GM19240 (cell line): ENCODE data around the gene WDR38.

ENCODE experiments used
- DNase-seq: peaks from one replicate; pipeline ENCODE4 v3.0.0; 2011; ENCODE audit warnings: low spot score; ENCODE audit not compliant: insufficient read length

Gene WDR38, protein sequence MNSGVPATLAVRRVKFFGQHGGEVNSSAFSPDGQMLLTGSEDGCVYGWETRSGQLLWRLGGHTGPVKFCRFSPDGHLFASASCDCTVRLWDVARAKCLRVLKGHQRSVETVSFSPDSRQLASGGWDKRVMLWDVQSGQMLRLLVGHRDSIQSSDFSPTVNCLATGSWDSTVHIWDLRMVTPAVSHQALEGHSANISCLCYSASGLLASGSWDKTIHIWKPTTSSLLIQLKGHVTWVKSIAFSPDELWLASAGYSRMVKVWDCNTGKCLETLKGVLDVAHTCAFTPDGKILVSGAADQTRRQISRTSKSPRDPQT

DNA sequence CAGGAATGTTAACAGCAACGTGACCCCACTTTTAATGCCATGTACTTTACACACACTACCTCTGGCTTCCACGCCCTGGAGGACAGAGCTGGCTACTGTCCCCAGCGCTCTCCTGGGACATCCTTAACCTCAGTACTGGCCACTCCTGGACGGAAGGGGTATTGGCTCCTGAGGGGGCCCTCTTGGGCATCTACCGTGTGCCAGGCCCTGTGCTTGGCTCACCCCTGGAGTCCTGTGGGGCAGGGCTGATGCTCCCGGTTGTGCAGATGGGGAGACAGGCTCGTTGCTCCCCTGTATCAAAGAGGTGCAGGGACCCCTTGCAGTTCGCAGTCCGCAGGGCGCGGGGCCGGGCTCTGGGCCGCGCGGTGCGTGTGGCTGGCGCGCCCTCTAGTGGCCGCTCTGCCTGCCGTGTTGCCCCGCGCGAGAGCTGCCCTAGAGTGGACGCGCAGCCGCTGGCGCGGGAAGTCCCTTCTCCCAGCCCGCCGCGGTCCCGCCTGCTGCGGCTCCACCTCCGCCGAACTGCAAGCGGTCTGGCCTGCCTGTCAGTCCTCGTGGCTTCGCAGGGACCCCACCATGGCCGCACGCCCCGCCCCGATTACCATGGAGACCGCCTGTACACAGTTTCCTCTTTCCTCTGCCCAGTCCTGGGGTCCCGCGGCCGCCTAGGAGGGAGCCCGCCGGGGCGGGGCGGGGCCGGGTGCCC is at the start of gene WDR38:
Gene WDR38, plus strand, starts transcription at position 632 of the 703 bp plus-strand sequence. CDS start 72 bp downstream, outside the sequence.
- DNase-seq = peak; percentile 64

DNA sequence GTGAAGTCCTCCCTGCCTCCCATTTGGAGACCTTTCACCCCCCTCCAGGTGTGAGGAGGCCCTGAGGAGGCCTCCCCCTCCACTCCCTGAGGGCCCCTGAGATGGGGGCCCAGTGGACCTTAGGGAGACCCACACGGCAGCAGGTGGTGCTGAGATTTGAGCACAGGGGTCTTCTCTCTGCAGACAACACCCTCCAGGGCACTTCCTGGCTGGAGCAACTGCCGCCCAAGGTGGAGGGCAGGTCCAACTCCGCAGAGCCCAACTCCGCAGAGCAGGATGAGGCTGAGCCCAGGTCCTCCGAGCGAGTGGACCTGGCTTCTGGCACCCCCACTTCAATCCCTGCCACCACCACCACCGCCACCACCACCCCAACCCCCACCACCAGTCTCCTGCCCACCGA is 49.3 kb upstream of the WDR38 start:
- no peak for DNase-seq

DNA sequence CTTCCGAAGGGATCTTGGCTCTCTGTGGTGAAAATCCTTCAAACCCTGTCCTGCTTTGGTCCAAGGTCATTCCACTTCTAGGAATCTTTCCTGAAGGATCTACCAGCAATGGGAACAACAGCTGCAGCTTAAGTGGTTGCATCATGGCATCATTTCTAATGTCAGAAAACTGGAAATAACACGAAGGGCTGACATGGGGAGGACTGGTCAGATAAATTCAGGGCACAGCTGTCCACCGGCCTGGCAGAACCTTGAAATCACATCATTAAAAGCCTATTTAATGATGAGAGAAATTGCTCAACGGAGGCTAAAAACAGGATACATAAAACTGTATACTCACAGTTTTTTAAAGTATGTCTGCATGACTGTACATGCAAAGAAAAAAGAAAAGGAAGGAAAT is 48.1 kb upstream of the WDR38 start:
- no peak for DNase-seq

DNA sequence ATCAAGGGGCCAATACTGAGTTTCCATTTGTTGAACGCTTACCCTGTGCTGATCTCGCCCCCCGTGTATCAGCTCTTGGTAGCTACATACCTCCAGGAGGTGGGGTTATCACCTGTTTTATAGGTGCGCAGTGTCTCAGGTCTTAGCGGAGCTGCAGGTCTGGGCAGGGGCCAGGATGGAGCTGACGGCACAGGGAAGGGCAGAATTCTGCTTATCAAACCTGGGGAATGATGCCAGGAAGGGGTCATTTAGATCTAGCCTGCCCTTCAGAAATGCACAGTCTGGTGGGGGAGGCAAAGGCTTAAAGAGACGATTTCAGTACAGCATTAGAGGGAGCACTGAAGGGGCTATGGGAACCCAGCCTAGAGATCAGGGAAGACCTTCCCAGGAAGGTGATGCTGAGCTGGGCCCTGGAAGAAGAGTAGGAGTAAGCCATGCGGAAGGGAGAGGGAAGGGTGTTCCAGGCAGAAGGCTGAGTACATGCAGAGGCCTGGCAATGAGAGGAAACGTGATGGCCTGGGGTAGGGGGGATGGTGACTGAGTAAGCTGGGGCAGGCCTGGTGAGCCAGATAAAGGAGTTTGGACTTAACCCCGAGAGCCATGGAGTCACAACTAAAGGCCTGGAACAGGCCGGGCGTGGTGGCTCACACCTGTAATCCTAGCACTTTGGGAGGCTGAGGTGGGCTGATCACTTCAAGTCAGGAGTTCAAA is 44.9 kb upstream of the WDR38 start:
- no peak for DNase-seq

DNA sequence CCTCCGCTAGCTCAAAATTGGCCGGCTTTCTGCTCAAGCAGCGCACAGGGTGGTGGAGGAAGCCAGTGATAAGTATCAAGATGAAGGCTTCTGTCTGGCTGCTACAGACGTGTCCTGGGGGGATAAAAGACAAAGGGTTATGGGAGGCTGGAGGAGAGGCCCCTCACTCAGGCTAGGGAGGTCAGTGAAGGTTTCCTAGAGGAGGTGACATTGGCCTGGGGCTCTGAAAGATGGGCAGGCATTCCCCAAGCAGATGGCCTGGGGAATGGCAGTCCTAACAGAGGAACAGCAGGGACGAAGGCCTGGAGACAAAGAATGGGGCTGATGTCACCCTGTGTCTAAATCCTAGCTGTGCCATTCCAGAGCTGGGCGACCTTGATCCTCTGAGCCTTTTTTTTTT is 44.0 kb upstream of the WDR38 start:
- DNase-seq = no peak

DNA sequence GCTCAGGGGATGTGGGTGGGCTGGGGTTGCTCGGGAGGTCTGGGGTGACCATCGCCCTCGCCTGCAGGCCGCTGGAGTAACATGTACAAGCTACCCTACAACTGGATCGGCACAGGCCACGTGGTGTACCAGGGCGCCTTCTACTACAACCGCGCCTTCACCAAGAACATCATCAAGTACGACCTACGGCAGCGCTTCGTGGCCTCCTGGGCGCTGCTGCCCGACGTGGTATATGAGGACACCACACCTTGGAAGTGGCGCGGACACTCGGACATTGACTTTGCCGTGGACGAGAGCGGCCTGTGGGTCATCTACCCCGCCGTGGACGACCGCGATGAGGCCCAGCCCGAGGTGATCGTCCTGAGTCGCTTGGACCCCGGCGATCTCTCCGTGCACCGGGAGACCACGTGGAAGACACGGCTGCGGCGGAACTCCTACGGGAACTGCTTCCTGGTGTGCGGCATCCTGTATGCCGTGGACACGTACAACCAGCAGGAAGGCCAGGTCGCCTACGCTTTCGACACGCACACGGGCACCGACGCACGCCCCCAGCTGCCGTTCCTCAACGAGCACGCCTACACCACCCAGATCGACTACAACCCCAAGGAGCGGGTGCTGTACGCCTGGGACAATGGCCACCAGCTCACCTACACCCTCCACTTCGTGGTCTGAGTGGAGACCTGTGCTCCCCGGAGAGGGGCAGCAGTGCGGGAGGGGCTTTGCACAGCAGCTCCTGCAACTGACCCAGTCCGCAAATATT is 43.3 kb upstream of the WDR38 start:
- DNase-seq = no peak

DNA sequence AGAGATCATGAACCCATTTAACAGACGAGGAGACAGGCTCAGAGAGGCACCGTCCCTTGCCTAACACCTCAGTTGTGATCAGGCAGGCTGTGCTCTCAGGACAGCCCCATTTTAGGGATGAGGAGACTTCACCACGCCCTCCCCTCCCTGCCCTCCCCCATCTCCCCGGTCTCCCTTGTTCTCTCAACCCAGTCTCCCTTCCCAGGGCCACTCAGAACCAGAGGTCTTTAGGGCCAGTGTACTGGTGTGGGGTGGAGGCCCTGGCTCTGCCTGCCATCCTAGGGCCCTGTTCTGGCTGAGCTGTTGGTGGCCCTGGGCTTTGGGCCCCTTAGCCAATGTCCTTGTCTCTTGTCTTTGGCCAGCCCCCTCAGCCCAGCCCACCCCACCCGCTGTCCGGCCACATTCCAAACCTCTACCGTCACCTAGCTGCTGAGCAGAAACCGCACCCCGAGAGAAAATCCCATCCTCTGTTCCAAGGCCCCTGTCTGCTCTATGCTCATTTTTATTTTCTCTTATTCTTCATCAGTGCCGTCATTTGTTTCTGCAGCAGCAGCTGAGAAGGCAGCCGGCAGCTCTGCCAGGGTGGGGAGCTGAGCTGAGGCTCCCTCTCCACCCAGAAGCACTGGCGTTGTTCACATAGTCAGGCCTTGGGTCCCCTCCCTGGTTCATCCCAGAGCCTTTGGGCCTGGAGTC is 42.5 kb upstream of the WDR38 start:
- no peak for DNase-seq

DNA sequence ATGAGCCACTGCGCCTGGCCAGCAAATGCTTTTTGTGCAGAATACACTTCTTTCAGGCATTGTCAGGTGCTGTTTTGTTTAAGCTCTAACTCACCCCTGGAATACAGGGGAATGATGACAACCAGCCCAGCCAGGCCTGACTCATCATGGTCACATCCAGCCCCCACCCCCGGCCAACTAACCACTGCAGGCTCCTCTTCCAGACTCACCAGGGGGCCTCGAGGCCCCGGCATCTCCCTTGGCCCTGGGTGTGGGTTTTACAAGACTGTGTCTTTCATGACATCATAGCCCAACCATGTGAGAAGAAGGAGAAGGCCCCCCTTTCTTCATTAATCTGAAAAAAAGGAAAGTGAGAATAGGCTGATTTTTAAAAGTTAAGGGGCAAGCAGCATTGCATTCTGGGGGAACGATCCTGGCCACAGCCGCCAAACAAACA is 40.8 kb upstream of the WDR38 start:
- no peak for DNase-seq

DNA sequence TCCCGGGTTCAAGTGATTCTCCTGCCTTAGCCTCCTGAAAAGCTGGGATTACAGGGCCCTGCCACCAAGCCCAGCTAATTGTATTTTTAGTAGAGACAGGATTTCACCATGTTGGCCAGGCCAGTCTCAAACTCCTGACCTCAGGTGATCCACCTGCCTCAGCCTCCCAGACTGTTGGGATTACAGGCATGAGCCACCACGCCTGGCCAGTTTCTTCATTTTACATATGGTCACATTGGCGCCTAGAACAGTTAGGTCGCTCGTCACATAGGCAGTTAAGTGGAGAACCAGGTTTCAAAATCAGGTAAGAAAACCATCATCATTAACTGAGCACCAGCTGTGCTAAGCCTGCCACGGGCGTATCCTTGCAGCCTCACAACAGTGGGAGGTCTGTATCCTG is 40.2 kb upstream of the WDR38 start:
- no peak for DNase-seq

DNA sequence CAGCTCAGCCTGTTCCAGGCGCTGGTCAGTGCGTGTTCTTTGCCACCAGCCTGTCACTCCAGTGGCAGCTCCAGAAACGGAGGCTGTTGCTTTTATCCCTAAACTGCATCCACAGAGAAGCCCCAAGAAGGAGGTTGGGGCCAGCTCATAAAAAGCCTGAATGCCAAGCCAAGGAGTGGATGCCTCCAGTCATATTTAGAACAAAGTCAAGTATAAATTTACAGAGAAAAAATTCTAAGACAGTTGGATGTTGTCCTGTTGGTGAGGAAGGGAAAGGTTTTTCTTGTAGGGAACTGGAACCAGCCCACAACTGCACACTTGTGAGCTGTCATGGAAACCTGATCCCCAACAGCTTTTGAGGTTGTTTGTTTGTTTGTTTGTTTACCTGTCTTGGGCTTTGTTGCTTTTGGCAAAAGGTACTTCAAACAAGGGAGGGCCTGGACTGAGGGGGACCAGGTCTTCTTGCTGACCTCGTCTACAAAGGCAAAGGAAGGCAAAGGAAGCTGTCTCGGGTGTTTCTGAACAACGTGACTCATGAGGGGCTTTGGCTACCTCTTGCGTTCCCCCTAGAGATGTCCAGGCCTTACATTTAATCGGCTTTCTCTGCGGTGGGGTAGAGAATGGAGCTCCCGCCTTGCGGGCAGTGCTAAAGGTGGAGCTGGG is 39.6 kb upstream of the WDR38 start:
- DNase-seq = no peak

DNA sequence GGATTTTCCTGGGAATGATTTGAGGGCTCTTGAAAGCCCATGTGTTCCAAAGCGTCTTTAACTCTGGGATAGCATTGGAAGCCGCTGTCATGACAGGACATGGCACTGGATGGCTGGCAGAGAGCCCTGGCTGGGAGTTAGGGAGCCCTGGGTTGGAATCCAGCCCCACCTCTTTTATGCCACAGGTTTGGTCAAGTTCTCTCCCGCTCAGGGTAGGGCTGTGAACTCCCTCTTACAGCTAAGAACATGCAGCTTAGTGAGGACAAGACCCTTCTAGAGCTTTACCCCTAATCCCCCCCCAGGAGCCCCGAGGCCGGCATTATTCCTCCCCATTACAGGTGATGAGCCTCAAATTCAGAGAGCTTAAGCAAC is 39.1 kb upstream of the WDR38 start:
- no peak for DNase-seq

DNA sequence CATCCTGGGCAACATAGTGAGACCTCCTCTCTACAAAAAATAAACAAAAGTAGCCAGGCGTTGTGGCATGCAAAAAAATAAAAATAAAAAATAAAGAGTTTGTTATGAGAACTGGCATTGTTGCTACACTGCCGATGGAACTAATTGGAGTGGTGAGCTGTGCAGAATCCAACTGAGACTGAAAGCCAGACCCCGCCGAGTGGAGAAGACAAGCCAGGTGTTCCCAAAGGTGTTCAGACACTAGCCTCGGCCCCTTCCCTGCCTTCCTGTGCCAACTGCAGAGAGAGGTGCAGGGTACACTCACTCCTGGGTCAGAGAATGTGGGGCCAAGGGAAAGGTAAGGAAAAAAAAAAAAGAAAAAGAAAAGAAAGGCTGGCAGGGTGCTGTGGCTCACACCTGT is 37.7 kb upstream of the WDR38 start:
- no peak for DNase-seq

DNA sequence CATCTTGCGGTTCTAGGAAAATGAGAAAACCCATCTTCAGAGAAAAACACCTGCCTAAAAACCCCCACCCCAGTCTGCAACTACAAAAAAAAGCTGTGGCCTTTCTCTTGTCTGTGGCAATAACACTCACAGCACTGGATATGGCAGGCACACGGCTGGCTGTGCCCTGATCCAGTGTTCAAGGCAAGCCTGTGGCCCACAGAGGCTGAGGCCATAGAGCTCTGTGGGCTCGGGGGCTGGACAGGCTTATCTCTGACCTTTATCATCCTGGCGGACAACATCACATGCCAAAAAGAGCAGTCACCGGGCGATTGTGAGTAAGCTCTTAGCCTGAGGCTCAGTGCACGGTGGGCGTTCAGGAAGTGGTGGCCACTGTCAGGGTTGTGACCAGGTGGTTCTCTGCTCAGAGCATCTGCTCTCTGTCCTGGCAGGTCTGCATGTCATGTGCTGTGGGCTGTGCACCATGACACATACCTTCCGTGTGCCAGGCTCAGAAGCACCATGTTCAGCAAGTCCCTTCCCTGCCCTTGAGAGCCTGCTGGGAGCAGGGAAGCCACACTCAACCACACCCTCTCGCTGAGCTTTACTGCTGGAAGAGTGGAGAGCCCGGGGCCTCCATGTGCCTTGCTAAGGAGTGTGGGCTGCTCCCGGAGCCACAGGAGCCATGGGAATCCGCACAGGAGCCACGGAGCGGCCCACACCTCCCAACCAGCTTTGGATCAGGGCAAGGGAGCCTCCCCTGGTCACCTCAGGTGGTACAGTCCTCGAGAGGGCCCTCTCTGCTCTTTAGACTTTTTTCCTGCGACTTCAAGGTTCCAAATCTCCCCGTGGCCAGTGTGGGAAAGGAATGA is 34.6 kb upstream of the WDR38 start:
- no peak for DNase-seq

DNA sequence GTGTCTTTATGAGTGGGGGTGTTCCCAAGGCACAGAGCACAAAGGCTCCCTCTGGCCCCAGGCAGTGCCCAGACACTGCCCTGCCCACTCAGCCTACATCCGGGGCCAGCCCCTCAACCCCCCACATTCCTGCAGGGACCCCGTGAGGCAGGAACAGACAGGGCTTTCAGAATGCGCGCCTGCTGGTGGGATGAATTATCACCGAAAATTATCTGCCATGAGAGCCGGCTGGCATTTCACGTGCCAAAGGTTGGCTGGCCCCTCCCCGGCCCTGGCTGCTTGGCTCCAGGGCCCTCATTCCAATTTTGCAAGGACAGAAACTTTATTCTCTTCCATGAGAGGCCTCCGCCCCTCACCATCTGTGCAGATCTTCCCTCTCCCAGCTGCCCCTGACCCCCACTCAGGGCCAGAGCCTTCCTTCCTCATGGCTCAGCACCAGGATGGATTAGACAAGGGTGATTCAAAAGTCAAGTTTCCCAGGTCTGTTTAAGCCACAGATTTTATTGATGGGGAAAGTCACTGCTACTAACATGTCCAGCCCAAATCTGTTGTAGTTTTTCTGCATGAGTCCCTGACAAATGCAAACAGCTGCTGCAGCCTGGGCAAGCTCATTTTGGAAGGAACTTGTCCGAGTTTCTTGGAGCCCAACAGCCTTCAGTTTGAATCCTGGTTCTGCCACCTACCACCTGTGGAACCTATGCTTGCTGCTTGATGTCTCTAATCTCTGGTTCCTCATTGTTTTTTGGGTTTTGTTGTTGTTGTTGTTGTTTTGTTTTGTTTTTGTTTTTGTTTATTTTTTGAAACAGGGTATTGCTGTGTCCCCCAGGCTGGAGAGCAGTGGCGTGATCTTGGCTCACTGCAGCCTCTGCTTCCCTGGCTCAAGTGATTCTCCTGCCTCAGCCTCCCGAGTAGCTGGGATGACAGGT is 32.3 kb upstream of the WDR38 start:
- no peak for DNase-seq

DNA sequence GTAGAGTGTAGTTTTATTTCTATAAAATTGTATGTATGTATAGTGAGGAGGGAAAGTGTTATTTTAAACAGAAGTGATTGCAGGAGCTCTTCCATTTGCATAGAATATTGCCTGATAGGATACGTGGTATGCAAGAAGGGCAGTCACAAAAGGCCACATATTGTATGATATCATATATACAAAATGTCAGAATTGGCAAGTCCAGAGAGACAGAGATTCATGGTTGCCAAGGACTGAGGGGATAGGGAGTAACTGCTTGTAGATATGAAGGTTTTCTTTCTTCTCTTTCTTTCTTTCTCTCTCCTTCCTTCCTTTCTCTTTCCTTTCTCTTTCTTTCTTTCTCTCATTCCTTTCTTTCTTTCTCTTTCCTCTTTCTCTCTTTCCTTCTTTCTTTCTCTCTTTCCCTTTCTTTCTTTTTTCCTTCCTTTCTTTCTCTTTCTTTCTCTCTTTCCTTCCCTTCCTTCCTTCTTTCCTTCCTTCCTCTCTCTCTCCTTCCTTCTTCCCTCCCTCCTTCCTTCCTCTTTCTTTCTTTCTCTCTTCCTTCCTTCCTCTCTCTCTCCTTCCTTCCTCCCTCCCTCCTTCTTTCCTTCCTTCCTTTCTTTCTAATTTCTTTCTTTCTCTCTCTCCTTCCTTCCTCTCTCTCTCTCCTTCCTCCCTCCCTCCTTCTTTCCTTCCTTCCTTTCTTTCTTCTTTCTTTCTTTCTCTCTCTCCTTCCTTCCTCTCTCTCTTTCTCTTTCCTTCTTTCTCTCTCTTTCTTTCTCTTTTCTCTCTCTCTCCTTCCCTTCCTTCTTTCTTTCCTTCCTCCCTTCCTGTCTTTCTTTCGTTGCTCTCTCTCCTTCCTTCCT is 24.5 kb upstream of the WDR38 start:
- DNase-seq = no peak

DNA sequence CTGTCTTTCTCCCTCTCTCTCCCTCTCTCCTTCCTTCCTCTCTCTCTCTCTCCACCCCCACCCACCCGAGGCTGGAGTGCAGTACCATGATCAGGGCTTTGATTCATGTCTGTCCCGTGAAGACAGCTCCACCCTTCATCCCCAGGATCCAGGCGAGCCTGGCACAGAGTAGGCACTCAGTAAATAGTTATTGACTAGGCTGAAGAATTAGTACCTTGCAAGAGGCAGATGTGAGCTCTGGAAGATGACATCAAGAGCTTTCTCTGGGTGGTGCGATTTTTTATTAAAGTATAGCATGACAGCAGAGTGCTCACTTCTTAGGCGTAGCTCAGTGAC is 24.0 kb upstream of the WDR38 start:
- DNase-seq = no peak

DNA sequence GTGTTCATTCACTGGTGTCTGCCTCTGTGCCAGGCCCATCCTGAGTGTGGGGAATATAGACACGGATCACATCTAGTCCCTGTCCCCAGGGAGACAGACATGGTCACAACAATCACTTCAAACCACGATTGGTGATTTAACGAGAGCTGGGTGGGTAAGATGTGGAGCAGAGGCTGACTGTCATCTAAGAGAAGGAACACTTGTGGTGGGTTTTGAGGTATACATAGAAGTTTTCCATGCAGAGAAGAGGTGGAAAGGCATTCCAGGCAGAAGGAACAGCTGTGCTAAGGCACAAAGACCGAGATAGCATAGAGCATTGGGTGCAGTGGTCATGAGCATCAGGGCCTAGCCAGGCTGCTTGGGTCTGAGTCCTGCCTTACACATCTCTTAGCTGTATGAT is 22.7 kb upstream of the WDR38 start:
- DNase-seq = no peak
